KG1 (cell line): ENCODE results near the gene GABPB2.

Source experiments
- DNase-seq: peaks from one replicate; lab custom pipeline; 2025; lab: John Stamatoyannopoulos, UW

Gene GABPB2

DNA sequence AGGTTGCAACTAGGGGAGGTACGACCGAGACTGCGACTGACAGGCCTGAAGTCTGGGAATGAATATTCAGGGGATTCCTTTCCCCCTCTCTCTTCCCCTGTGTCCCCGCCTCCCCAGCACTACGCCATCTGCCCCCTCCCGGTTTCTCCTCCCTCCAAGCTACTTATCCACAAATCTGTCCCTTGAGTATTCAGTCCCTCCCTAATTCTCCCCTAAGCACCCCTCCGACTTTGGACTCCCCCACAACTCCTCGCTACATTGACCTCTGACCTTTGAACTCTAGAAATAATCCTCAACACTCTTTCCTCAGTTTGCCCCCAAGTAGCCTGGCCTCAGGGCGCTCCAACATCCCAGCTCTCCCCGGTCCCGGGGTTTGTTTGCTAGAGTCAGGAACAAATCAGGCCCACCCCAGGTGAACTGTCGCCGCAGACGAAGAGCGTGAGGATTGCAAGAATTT is 94.7 kb downstream of the GABPB2 start:
- DNase-seq: no peak

DNA sequence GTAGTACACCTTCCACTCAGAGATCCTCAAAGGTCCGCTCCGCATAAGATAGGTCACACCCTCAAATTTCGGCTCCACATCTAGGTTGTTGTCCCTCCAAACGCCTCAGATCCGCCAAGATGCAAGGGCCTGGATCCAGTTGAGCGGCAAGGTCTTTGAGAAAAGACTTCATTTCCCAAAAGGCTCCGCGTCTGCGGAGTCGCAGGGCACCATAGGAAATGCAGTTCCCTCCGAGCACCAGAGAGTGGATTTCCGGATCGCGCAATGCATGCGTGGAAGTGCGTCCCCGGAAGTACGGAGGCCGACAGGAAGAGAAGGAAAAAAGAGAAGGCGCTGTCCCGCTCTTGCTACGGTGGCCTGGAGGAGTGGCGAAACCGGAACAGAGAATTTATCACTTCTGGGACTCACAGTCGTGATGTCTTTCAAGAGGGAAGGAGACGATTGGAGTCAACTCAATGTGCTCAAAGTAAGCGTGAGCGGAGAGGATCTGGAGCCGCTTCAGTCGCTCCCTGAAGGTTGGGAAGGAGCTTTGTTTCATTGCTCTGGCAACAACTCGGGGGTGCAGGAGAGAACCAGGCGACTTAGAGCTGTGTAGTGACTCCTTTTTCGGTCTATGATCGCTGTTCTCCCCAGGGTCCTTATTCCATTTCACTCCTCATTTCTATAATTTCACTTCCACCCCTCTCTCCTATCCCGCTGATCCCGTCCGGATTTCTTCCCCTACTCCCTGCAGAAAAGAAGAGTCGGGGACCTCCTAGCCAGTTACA is 95.4 kb downstream of the GABPB2 start, which contains the start of the genes LYSMD1 and SCNM1:
TSS of gene LYSMD1 (minus strand) at position 165 of the 767 bp plus-strand sequence. CDS start 644 bp downstream, outside the sequence.
TSS of gene SCNM1 (plus strand) at position 407 of the 767 bp plus-strand sequence. CDS start at position 416, 9 bp downstream.
- peak; percentile 92 for DNase-seq

DNA sequence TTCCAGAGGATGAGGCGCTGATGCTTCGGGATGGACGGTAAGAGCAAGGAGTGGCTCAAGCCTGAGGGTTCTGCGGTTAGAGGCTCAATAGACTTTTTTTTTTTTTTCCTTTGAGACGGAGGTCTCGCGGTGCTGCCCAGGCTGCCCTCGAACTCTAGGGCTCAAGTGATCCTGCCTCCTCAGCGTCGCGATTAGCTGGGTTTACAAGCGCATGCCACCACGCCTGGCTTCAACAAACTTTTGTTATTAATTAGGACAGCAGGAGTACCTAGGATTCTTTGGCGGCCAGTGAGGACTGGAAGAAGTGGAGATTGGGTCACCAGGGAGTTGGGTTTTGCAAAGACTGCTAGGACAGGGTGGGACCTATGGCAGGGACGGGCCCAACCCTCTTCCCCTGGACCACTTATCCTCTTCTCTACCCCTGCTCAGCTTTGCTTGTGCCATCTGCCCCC is 96.0 kb downstream of the GABPB2 start:
- DNase-seq: no peak

DNA sequence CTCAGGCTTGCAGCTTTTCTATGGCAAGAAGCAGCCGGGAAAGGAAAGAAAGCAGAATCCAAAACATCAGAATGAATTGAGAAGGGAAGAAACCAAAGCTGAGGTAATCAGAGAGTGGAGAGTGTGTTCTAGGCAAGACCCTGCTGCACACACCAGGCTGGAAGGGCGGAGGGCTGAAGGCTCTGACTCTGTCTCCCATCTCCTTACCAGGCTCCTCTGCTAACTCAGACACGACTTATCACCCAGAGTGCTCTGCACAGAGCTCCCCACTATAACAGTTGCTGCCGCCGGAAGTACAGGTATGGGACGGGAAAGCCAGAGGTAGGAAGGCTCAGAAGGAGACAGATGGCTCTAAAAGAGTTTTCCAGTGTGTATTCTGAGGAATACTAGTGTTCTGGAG is 96.6 kb downstream of the GABPB2 start:
- DNase-seq: no peak

DNA sequence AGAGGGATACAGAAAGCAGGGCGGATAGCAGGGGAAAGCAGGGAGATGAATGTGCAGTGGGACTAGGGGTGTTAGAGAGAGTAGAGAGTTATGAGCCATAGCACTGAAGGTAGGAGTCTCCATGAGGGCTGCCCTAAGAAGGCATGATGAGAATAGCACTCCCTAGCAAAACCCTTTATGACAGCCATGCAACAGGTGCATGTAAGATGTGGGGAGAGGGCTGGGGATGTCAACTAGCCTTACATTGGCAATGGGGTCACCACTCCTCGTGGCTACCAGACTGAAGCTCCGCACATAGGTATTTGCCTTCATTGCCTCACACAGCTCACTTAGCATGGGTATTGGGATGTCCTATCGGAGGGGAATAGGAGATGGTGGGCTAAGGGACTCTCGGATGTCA is 100.6 kb downstream of the GABPB2 start:
- DNase-seq: no peak
